Peyer's patch (tissue), 4 donors: ENCODE data around the gene RBL1. TPM values are rescaled to one million over a fixed set of nuclear protein-coding genes. Genes with fewer than 3 reads are reported as not detected.
A peak's percentile ranks its signal among the peaks of the same experiment; 100 is the strongest.
"Not testable (repeated sequence)": the region's sequence is repeated elsewhere in the genome, so short reads cannot be mapped to it uniquely, and the experiment has no call there.

ENCODE experiments used
- DNase-seq, 3 donors: peaks; one replicate each; pipeline ENCODE4 v3.0.0-alpha.2; 2017 to 2019
- H3K27ac ChIP-seq, 4 donors: fragments of 200-600 bp; sonication (generic); one replicate each; pipeline ENCODE4 v1.5.1; 2016 to 2019
- H3K27me3 ChIP-seq, 2 donors: fragments of 200-600 bp; sonication (generic); one replicate each; pipeline ENCODE4 v1.5.1; 2019
- H3K36me3 ChIP-seq, 3 donors: fragments of 200-600 bp; sonication (generic); one replicate each; pipeline ENCODE4 v1.5.1; 2016 to 2019
- H3K4me1 ChIP-seq, 4 donors: fragments of 200-600 bp; sonication (generic); one replicate each; pipeline ENCODE4 v1.5.1; 2016 to 2019
- H3K4me3 ChIP-seq, 4 donors: fragments of 200-600 bp; sonication (generic); 1 replicate in 3 of 4; 2 replicates in 1 of 4; pipeline ENCODE4 v1.5.1; 2016 to 2019; ENCODE audit warnings: mild to moderate bottlenecking in 1 of 4
- H3K9me3 ChIP-seq, 4 donors: fragments of 200-600 bp; sonication (generic); one replicate each; pipeline ENCODE4 v1.5.1; 2016 to 2019; ENCODE audit warnings: mild to moderate bottlenecking in 1 of 4
- POLR2A ChIP-seq, 2 donors: fragments of 450-650 bp; IDR thresholded peaks; one replicate each; pipeline ENCODE4 v1.5.1; 2017; ENCODE audit warnings: antibody characterized with exemption in 2 of 2, mild to moderate bottlenecking in 2 of 2, moderate library complexity in 2 of 2
- total RNA-seq, 4 donors: library from RNA; depleted of rRNA; stranded (reverse); fragments of >200 nt; gene quantifications; one replicate each; pipeline ENCODE4 v1.1.0, GENCODE V29; 2016
- TF ChIP-seq, protein P1 (sequence below), 6 experiments: fragments of 450-650 bp in 4 of 6; fragments of 200-600 bp in 2 of 6; sonication (generic) in 1 of 6; IDR thresholded peaks; one replicate each; pipeline ENCODE4 v1.5.1; 2017 to 2019; ENCODE audit warnings: antibody characterized with exemption in 6 of 6, mild to moderate bottlenecking in 3 of 6, moderate library complexity in 1 of 6

RBL1 gene
- total RNA-seq, 4 donors from 2014 or later, result 5.8 to 33.8 (median 5.9) TPM

DNA sequence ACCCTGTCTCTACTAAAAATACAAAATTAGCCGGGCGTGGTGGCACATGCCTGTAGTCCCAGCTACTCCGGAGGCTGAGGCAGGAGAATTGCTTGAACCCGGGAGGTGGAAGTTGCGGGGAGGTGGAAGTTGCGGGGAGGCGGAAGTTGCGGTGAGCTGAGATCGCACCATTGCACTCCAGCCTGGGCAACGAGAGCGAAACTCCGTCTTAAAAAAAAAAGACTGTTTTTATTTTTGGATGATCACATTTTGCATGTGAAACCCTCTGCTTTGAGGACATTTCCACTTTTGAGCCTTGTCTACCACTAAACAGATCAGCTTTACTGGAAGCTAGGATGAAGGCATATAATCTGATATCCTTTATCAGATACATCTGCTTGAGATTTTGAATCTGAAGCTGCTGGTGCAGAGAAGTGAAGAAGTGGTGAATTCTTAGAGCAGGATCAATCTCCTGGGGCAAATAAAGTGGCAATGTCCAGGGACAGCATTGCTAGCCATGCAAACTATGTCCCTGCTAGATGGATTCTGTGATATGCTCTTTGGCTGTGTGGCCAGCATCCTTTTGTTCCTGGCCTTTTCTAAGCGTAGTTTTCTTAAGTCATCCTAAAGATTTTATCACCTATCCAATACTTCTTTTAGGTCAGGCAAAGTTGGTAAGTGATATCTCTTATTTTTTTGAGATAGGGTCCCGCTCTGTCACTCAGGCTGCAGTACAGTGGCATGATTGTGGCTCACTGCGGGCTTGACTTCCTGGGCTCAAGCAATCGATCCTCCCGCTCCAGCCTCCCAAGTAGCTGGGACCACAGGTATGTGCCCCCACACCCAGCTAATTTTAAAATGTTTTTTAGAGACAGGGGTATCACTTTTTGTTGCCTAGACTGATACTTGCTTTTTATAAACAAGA is 23.3 kb downstream of the RBL1 start:
- H3K4me3 ChIP-seq, result no peak overlapping the region
- H3K27me3 ChIP-seq, result no peaks in the 10 kb centered on the region
- DNase-seq, result no peak
- no peak for TF ChIP-seq POLR2A (IDR thresholded peaks at IDR 0.05)
- H3K4me1 ChIP-seq, result no peaks in the 10 kb centered on the region
- no peaks in the 10 kb centered on the region for H3K36me3 ChIP-seq
- H3K9me3 ChIP-seq, result no peaks in the 10 kb centered on the region
- no peak overlapping the region for H3K27ac ChIP-seq

DNA sequence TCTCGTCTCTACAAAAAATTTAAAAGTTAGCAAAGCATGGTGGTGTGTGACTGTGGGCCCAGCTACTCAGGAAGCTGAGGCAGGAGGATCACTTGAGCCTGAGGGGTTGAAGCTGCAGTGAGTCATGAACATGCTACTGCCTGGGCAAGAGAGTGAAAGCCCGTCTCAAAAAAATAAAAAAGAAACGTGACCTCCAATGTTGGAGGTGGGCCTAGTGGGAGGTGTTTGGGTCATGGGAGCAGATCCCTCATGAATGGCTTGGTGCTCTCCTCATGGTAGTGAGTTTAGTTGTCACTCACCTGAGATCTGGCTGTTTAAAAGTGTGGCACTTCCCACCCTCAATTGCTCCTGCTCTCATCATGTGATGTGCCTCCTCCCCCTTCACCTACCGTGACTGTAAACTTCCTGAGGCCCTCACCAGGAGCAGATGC is 24.3 kb downstream of the RBL1 start:
- no peaks in the 10 kb centered on the region for H3K9me3 ChIP-seq
- no peaks in the 10 kb centered on the region for H3K27me3 ChIP-seq
- H3K4me3 ChIP-seq, result no peak overlapping the region
- no peaks in the 10 kb centered on the region for H3K4me1 ChIP-seq
- DNase-seq, result peak in 2 of 3 donors; percentile 39 to 47
- TF ChIP-seq POLR2A (IDR thresholded peaks at IDR 0.05), result no peak
- TF ChIP-seq, protein P1, sequence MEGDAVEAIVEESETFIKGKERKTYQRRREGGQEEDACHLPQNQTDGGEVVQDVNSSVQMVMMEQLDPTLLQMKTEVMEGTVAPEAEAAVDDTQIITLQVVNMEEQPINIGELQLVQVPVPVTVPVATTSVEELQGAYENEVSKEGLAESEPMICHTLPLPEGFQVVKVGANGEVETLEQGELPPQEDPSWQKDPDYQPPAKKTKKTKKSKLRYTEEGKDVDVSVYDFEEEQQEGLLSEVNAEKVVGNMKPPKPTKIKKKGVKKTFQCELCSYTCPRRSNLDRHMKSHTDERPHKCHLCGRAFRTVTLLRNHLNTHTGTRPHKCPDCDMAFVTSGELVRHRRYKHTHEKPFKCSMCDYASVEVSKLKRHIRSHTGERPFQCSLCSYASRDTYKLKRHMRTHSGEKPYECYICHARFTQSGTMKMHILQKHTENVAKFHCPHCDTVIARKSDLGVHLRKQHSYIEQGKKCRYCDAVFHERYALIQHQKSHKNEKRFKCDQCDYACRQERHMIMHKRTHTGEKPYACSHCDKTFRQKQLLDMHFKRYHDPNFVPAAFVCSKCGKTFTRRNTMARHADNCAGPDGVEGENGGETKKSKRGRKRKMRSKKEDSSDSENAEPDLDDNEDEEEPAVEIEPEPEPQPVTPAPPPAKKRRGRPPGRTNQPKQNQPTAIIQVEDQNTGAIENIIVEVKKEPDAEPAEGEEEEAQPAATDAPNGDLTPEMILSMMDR (IDR thresholded peaks at IDR 0.05), result no peak
- peaks cover 0 to 2% (median 0%) of the 10 kb centered on the region in 3 donors for H3K36me3 ChIP-seq
- H3K27ac ChIP-seq, result no peak overlapping the region

DNA sequence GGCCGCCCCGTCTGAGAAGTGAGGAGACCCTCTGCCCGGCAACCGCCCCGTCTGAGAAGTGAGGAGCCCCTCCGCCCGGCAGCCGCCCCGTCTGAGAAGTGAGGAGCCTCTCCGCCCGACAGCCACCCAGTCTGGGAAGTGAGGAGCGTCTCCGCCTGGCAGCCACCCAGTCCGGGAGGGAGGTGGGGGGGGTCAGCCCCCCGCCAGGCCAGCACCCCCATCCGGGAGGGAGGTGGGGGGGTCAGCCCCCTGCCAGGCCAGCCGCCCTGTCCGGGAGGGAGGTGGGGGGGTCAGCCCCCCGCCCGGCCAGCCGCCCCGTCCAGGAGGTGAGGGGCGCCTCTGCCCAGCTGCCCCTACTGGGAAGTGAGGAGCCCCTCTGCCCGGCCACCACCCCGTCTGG is 26.2 kb downstream of the RBL1 start:
- H3K36me3 ChIP-seq, DNase-seq, H3K27ac ChIP-seq, H3K9me3 ChIP-seq, H3K27me3 ChIP-seq, H3K4me3 ChIP-seq, H3K4me1 ChIP-seq: not testable (repeated sequence)

DNA sequence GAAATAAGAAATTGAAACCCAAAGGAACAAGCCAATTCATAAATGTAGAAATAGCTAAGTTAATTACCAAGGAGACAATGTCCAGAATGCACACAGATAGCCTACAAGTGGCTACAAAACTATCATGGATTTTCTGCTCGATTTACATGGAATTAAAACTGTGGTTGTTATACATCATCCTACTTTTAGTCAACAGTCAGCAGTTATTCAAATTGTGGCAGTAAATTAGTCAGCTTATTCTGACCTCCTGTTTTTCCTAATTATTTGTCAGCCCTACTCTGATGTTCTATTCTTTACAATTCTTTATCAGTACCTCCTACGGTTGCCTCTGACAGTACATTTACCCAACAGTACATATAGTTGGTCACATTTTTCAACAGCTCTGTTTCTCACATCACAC is 29.6 kb downstream of the RBL1 start:
- TF ChIP-seq POLR2A (IDR thresholded peaks at IDR 0.05), result no peak
- Histone ChIP-seq H3K4me1 (no peaks in the 10 kb centered on the region), H3K27ac (no peak overlapping the region), H3K27me3 (no peaks in the 10 kb centered on the region), H3K4me3 (no peak overlapping the region), H3K36me3 (peaks cover 0 to 5% (median 0%) of the 10 kb centered on the region in 3 donors), H3K9me3 (no peaks in the 10 kb centered on the region)
- no peak for DNase-seq

DNA sequence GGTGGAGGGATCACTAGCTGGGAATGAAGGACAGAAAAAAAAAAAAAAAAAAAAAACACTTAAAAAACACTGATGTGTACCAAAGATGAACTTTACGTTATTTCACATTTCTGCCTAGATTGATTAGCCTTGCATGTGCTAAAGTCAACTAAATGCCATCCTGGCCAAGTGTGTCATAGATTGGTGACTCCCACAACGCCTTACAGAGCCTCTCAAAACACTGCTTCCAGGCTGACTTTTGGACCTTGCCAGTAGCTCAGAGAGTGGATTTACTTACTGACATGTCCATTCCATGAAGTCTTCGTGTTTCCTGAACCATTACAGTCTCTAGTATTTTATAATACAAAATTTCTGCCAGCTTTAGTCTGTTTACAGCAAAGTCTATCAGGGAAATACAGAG is 40.5 kb downstream of the RBL1 start:
- no peaks in the 10 kb centered on the region for H3K9me3 ChIP-seq
- no peak overlapping the region for H3K27ac ChIP-seq
- H3K4me1 ChIP-seq, result no peaks in the 10 kb centered on the region
- H3K36me3 ChIP-seq, result peaks cover 0 to 59% (median 0%) of the 10 kb centered on the region in 3 donors
- no peak for DNase-seq
- no peaks in the 10 kb centered on the region for H3K27me3 ChIP-seq
- TF ChIP-seq, protein P1 (IDR thresholded peaks at IDR 0.05), result no peak
- no peak for TF ChIP-seq POLR2A (IDR thresholded peaks at IDR 0.05)
- no peak overlapping the region for H3K4me3 ChIP-seq

DNA sequence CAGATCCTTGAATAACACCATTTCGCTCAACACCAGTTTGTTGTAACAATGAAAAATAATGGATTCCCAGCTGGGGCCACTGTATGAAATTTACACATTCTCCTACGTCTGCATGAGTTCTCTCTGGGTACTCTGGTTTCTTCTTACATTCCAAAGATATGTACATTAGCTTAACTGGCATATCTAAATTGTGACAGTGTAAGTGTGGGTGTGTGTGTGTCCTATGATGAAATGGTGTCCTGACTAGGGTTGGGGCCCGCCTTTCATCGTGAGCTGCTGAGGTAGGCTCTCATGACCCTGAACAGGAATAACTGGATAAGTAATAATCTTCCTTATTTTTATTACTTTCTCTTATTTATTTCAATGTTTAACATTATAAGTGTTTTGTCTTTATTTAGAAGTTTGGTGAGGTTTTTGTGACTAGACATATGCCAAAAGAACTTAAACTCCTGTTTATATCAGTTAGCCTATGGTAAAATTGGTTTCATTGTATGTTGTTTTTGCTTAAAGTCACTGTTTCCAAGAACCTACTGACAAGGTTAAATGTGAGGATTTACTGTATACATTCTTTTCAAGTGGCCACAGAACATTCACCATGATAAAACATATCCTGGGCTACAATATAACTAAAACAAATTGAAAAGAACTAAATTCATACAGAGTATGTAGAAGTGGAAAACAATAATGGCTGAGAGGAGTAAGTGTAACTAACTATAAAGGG is 42.4 kb downstream of the RBL1 start:
- no peaks in the 10 kb centered on the region for H3K27me3 ChIP-seq
- no peak overlapping the region for H3K4me3 ChIP-seq
- H3K27ac ChIP-seq, result no peak overlapping the region
- H3K4me1 ChIP-seq, result no peaks in the 10 kb centered on the region
- DNase-seq, result no peak
- no peaks in the 10 kb centered on the region for H3K9me3 ChIP-seq
- TF ChIP-seq, protein P1 (IDR thresholded peaks at IDR 0.05), result no peak
- no peak for TF ChIP-seq POLR2A (IDR thresholded peaks at IDR 0.05)
- H3K36me3 ChIP-seq, result peaks cover 0 to 45% (median 0%) of the 10 kb centered on the region in 3 donors
